Transverse colon (tissue), 4 donors: Measurements from ENCODE around the gene LRRC49. TPM values are rescaled to one million over a fixed set of nuclear protein-coding genes. Genes with fewer than 3 reads are reported as not detected.
A peak's percentile ranks its signal among the peaks of the same experiment; 100 is the strongest.

Experiments used
- DNase-seq: peaks from one replicate; pipeline ENCODE4 v3.0.0-alpha.2; 2019
- H3K27ac ChIP-seq, 4 donors: fragments of 200-600 bp; sonication (generic); 2 replicates each; pipeline ENCODE4 v1.5.1; 2016 to 2018; ENCODE audit warnings: inconsistent platforms in 4 of 4
- H3K27me3 ChIP-seq: fragments of 200-600 bp; sonication (generic); 2 replicates; pipeline ENCODE4 v1.5.1; 2017; ENCODE audit warnings: inconsistent platforms
- H3K36me3 ChIP-seq, 4 donors: fragments of 200-600 bp; sonication (generic); 2 replicates each; pipeline ENCODE4 v1.5.1; 2017 to 2019; ENCODE audit warnings: inconsistent platforms in 4 of 4
- H3K4me1 ChIP-seq, 4 donors: fragments of 200-600 bp; sonication (generic); 2 replicates each; pipeline ENCODE4 v1.5.1; 2017 to 2020; ENCODE audit warnings: inconsistent platforms in 4 of 4
- H3K4me3 ChIP-seq, 4 donors: fragments of 200-600 bp; sonication (generic); 1 replicate in 1 of 4; 2 replicates in 3 of 4; pipeline versions ENCODE4 v1.5.1 to v1.6.1; 2017 to 2019; ENCODE audit warnings: inconsistent platforms in 4 of 4
- H3K9me3 ChIP-seq, 2 donors: fragments of 200-600 bp; sonication (generic); 2 replicates each; pipeline ENCODE4 v1.5.1; 2017 to 2019; ENCODE audit warnings: inconsistent platforms in 2 of 2
- EP300 ChIP-seq: sonication (generic); formaldehyde crosslinking; IDR thresholded peaks from one replicate; pipeline ENCODE4 v1.6.1; 2017; ENCODE audit warnings: antibody characterized with exemption, low read depth
- POLR2A ChIP-seq: fragments of 450-650 bp; IDR thresholded peaks from one replicate; pipeline ENCODE4 v1.6.1; 2016; ENCODE audit warnings: antibody characterized with exemption, mild to moderate bottlenecking, moderate library complexity
- POLR2AphosphoS5 ChIP-seq, 3 donors: sonication (generic); formaldehyde crosslinking; IDR thresholded peaks; one replicate each; pipeline ENCODE4 v1.6.1; 2016; ENCODE audit warnings: antibody characterized with exemption in 3 of 3
- WGBS, 2 donors: methylation state at CpG; one replicate each; pipeline ENCODE4 v1.1.5; 2018; ENCODE audit warnings: low coverage in 1 of 2; 5-methylcytosine and 5-hydroxymethylcytosine counted together
- in situ Hi-C, 4 donors: fragments of 200-750 bp; cut with MboI; loops; one replicate each; pipeline versions ENCODE4 v1.15.0 to v1.15.1; 2017; ENCODE audit warnings: low sequenced_read_pairs in 3 of 4, low pct_ligation_motif_present in 1 of 4, low pct_unique_long_range_greater_than_20kb in 1 of 4
- intact Hi-C: fragments of 100-400 bp; cut with DNase I; formaldehyde crosslinking; loops from one replicate; pipeline ENCODE4 v1.15.1; 2023; ENCODE audit warnings: low total_unique reads
- total RNA-seq, 4 donors: library from RNA; depleted of rRNA; stranded (reverse); fragments of >200 nt; gene quantifications; one replicate each; pipeline ENCODE4 v1.1.0, GENCODE V29; 2016
- TF ChIP-seq, protein P1 (sequence below), 5 experiments: fragments of 200-600 bp in 3 of 5; fragments of 450-650 bp in 2 of 5; sonication (generic) in 3 of 5; IDR thresholded peaks; 1 replicate in 2 of 5; 2 replicates in 3 of 5; pipeline ENCODE4 v1.5.1; 2016 to 2017; ENCODE audit warnings: antibody characterized with exemption in 5 of 5, inconsistent platforms in 3 of 5, mild to moderate bottlenecking in 2 of 5, moderate library complexity in 1 of 5

LRRC49 gene, protein sequence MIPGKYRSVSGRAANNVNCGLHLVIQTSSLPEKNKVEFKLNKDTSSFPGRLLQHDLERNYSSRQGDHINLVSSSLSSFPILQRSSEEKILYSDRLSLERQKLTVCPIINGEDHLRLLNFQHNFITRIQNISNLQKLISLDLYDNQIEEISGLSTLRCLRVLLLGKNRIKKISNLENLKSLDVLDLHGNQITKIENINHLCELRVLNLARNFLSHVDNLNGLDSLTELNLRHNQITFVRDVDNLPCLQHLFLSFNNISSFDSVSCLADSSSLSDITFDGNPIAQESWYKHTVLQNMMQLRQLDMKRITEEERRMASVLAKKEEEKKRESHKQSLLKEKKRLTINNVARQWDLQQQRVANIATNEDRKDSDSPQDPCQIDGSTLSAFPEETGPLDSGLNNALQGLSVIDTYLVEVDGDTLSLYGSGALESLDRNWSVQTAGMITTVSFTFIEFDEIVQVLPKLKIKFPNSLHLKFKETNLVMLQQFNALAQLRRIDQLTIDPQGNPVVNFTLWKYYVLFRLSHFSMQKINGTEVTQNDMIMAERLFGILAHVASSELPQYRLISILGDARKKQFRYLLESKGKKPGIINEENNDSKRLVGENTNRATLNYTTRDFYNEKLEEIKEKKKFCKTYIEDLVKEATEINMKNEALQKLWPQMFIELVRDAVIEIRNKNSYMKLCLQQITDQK
- 1 to 10 TPM in 3 of 4 donors, not detected in 1; 2.2 to 5.2 (median 4.8) TPM for total RNA-seq

DNA sequence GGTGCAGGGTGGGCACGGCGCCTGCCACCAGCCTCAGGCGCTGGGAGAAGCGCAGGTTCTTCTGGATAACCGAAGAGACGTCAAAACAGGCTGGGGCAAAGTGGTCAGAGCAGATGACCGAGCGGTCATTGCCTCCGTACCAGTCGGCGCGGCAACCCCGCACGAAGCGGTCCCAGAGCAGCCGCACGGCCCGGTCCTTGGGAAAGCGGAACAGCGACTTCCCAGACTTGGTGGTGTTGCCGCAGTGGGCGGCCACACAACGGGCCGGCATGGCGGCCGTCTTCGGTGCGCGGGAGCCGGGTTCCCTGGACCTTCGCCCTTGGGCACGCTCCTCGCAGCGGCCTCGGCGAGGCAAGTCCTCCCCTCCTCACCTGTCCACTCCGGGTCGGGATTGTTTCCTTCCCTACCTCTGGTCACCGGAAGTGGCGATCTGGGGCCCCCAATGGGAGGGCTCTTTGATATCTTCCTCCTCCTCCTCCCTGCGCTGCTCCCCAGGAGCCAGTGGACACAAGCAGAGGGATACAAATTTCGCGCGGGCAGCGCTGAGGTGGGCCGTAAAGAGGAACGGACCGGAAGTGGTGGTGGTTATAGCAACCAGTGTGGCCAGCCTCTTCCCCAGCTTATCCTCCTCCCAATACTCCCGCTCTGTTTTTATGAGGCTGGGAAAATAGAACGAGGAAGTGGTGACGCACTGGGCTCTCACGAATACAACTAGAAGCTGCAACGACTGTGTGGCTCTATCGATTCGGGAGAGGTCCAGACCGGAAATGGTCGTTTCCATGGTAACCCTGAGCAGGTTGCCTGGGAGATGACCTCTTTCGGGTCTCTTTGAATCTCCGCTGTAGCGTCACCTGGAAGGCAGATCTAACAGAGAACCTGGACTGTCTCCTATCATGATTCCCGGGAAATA, at the start of gene LRRC49, which contains the start of gene THAP10:
TSS of gene LRRC49 (plus strand) at position 825 of the 910 bp plus-strand sequence. CDS start at position 894, 69 bp downstream.
TSS of gene THAP10 (minus strand) at position 432 of the 910 bp plus-strand sequence. CDS start at position 271, 161 bp downstream.
- H3K36me3 ChIP-seq, result no peaks in the 10 kb centered on the region
- peaks cover 3 to 22% (median 8%) of the 10 kb centered on the region in 4 donors for H3K4me1 ChIP-seq
- intact Hi-C loops (no loop called here), in situ Hi-C loops (no loop called here)
- peak; percentile 84 for DNase-seq
- WGBS, 2 donors, result 0 to 3% methylated on average over 3 to 46 of the region's 61 CpGs
- TF ChIP-seq POLR2AphosphoS5 (IDR thresholded peaks at IDR 0.05), result no peak
- no peak for TF ChIP-seq EP300
- TF ChIP-seq POLR2A, result no peak
- TF ChIP-seq, protein P1, sequence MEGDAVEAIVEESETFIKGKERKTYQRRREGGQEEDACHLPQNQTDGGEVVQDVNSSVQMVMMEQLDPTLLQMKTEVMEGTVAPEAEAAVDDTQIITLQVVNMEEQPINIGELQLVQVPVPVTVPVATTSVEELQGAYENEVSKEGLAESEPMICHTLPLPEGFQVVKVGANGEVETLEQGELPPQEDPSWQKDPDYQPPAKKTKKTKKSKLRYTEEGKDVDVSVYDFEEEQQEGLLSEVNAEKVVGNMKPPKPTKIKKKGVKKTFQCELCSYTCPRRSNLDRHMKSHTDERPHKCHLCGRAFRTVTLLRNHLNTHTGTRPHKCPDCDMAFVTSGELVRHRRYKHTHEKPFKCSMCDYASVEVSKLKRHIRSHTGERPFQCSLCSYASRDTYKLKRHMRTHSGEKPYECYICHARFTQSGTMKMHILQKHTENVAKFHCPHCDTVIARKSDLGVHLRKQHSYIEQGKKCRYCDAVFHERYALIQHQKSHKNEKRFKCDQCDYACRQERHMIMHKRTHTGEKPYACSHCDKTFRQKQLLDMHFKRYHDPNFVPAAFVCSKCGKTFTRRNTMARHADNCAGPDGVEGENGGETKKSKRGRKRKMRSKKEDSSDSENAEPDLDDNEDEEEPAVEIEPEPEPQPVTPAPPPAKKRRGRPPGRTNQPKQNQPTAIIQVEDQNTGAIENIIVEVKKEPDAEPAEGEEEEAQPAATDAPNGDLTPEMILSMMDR (IDR thresholded peaks at IDR 0.05), result no peak
- no peaks in the 10 kb centered on the region for H3K27me3 ChIP-seq
- peak within 1 kb of the TSS; percentile 78 to 87 (median 84) for H3K27ac ChIP-seq
- peak within 1 kb of the TSS; percentile 64 to 81 (median 76) for H3K4me3 ChIP-seq
- no peaks in the 10 kb centered on the region for H3K9me3 ChIP-seq

DNA sequence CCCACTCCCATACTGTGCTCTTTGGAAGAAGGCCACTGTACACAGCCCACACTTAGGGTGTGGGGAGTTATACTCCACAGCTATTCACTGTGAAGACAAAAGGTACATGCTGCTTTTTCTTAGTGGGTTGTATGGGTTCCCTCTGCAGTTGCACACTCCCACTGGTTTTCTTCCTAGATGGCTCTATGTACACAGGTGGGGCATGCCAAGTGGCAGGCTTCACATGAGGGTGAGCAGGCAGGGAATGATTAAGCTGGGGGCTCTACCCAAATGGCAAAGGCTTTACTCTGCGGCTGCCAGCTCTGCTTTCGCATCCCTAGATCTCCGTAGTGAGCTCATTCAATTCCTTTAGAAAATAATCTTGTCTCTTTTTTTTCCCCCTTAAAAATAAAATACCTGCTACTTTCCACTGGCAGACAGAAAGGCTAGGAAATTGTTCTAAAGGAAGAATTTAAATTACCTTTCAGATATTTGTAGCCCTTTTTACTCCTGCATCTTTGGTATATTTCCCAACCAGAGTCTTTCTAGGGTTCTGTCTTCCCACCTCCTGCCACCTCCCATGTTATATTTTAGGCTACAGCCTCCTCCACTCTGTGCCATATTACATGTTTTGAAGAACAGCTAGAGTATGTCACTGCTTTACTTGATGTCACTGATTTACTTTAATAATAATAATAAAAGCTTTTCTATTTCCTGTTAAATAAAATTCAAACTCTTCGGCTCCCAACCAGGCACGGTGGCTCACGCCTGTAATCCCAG, 46.8 kb upstream of the LRRC49 start:
- Histone ChIP-seq H3K27me3 (peaks cover 24% of the 10 kb centered on the region), H3K4me1 (no peaks in the 10 kb centered on the region), H3K9me3 (no peaks in the 10 kb centered on the region), H3K36me3 (no peaks in the 10 kb centered on the region), H3K27ac (no peak overlapping the region), H3K4me3 (no peak overlapping the region)
- TF ChIP-seq, protein P1 (IDR thresholded peaks at IDR 0.05), result no peak
- no peak for TF ChIP-seq EP300
- no peak for TF ChIP-seq POLR2A
- no peak for TF ChIP-seq POLR2AphosphoS5 (IDR thresholded peaks at IDR 0.05)
- WGBS, 2 donors, result 93 to 97% methylated on average over 3 to 6 of the region's 6 CpGs
- in situ Hi-C loops (no loop called here), intact Hi-C loops (no loop called here)
- DNase-seq, result no peak

DNA sequence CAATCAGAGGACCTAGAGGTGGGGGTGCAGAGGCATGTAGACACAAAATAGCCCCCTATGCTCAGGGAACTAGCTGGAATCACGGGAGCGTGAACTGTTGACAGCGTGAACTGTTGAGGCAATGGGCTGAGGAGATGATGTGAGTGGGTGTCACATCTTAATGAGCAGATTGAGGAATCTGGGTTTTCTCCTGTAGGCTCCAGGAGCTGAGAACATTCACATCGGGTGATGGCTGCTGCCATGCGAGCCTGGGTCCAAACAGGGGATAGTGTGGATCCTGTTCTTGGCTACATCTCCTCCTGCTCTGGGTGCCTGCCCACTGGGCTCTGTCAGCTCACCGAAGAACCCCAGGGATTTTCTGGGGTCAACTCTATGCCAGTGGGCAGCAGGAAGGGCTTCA, 40.7 kb upstream of the LRRC49 start:
- H3K4me3 ChIP-seq, result no peak overlapping the region
- H3K4me1 ChIP-seq, result peaks cover 0 to 9% (median 3%) of the 10 kb centered on the region in 4 donors
- in situ Hi-C loops (no loop called here), intact Hi-C loops (no loop called here)
- WGBS, 2 donors, result 97 to 100% methylated on average over 1 to 6 of the region's 6 CpGs
- H3K27ac ChIP-seq, result peak overlapping the region in 1 of 4 donors; percentile 85
- H3K27me3 ChIP-seq, result peaks cover 66% of the 10 kb centered on the region
- DNase-seq, result no peak
- no peaks in the 10 kb centered on the region for H3K36me3 ChIP-seq
- TF ChIP-seq, protein P1 (IDR thresholded peaks at IDR 0.05), result no peak
- no peak for TF ChIP-seq POLR2A
- TF ChIP-seq POLR2AphosphoS5 (IDR thresholded peaks at IDR 0.05), result no peak
- TF ChIP-seq EP300, result no peak
- no peaks in the 10 kb centered on the region for H3K9me3 ChIP-seq
